ENCODE measurements around the gene DOCK6. TPM values are rescaled to one million over a fixed set of nuclear protein-coding genes. Genes with fewer than 3 reads are reported as not detected.

DOCK6 gene
- total RNA-seq, 2 experiments from 2014 or later = 24.1 to 74.6 TPM

DNA sequence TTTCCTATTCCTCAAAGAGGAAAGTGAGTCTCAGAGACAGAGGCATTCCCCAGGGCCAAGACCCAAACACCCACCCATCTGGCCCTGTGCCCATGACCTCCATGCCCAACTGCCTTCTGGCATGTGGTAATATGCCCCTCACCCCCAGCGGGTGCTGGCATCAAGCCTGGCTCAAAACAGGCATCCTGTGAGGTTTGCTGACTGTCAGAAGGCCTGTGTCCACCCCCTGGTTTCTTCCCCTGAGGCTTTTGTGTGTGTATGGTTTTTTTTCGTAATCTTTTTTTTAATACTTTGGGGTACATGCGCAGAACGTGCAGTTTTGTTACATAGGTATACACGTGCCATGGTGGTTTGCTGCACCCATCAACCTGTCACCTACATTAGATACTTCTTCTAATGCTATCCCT is 57.4 kb downstream of the DOCK6 start:
- Histone ChIP-seq H3K79me2 (ENCODE audit: insufficient read depth, low read depth, low read length) (no peaks in the 10 kb centered on the region), H3K4me2 (ENCODE audit: low read length) (no peak overlapping the region), H3K36me3 (ENCODE audit: insufficient read depth, low read length) (0 out of 2 replicates have a peak, but pooled peaks cover 1% of the 10 kb centered on the region), H2AFZ (ENCODE audit: low read length) (no peak overlapping the region), H3K27ac (ENCODE audit: low read depth, low read length, poor library complexity, severe bottlenecking) (peak overlapping the region; percentile 80), H3K4me3 (ENCODE audit: low read depth, low read length, poor library complexity, severe bottlenecking) (no peak overlapping the region), H4K20me1 (ENCODE audit: insufficient read depth, low read length) (no peaks in the 10 kb centered on the region), H3K4me1 (ENCODE audit: insufficient read depth, low read length, poor library complexity, severe bottlenecking) (peaks cover 37% of the 10 kb centered on the region), H3K9me3 (ENCODE audit: low read length) (no peaks in the 10 kb centered on the region), H3K9me2 (ENCODE audit: insufficient read depth, low read length) (no peaks in the 10 kb centered on the region)
- TF ChIP-seq CTCF (conservative IDR thresholded peaks at IDR 0.05; ENCODE audit: low read length) = no peak
- TF ChIP-seq EZH2phosphoT487 (IDR thresholded peaks at IDR 0.05; ENCODE audit: borderline replicate concordance, low read depth, low read length) = no peak
- intact Hi-C loops (cut with micrococcal nuclease; ENCODE audit: unreplicated experiment) = loop anchor here (5.0 kb wide), 2 partner anchors 168 to 268 kb away; no protein-coding TSS in a partner anchor
- no TSS peak for BruUV-seq (replicated peaks)
- POLR2A ChIA-PET = no interaction called here
- DNase-seq (ENCODE audit: low spot score) = no peak
- CTCF ChIA-PET (ENCODE audit: unreplicated experiment) = no interaction called here

- ChIA-PET CTCF (ENCODE audit: unreplicated experiment) (no interaction called here), POLR2A (interaction anchor here (0.7 kb wide), 1 partner anchor 59 kb away, joined by 3 read pairs; no protein-coding TSS in a partner anchor)
- BruUV-seq (replicated peaks) = no TSS peak
- peak overlapping the region; percentile 80 for H3K27ac ChIP-seq (ENCODE audit: low read depth, low read length, poor library complexity, severe bottlenecking)
- DNase-seq (ENCODE audit: low spot score) = no peak
- H3K4me1 ChIP-seq (ENCODE audit: insufficient read depth, low read length, poor library complexity, severe bottlenecking) = peaks cover 44% of the 10 kb centered on the region
- H2AFZ ChIP-seq (ENCODE audit: low read length) = no peak overlapping the region
- no peaks in the 10 kb centered on the region for H3K79me2 ChIP-seq (ENCODE audit: insufficient read depth, low read depth, low read length)
- no peaks in the 10 kb centered on the region for H4K20me1 ChIP-seq (ENCODE audit: insufficient read depth, low read length)
- H3K4me2 ChIP-seq (ENCODE audit: low read length) = no peak overlapping the region
- TF ChIP-seq CTCF (conservative IDR thresholded peaks at IDR 0.05; ENCODE audit: low read length) = peak; percentile 48; the same call in 1 of the 2 replicates
- TF ChIP-seq EZH2phosphoT487 (IDR thresholded peaks at IDR 0.05; ENCODE audit: borderline replicate concordance, low read depth, low read length) = no peak
- intact Hi-C loops (cut with micrococcal nuclease; ENCODE audit: unreplicated experiment) = loop anchor here (5.0 kb wide), 2 partner anchors 167 to 267 kb away; no protein-coding TSS in a partner anchor
- H3K9me2 ChIP-seq (ENCODE audit: insufficient read depth, low read length) = no peaks in the 10 kb centered on the region
- no peaks in the 10 kb centered on the region for H3K36me3 ChIP-seq (ENCODE audit: insufficient read depth, low read length)
- no peaks in the 10 kb centered on the region for H3K9me3 ChIP-seq (ENCODE audit: low read length)
- H3K4me3 ChIP-seq (ENCODE audit: low read depth, low read length, poor library complexity, severe bottlenecking) = no peak overlapping the region
Measured at GRCh38 chr19:11204076-11204602, 58.2 kb downstream of the DOCK6 start.
